HUES48 (cell line): ENCODE results near the gene CYTIP.

Experiments used
- H3K27ac ChIP-seq: one replicate; pipeline ENCODE4 v1.7.0; 2013; ENCODE audit warnings: low read depth, low read length, inconsistent platforms
- H3K27me3 ChIP-seq: 2 replicates; pipeline ENCODE4 v1.6.1; 2013; ENCODE audit warnings: mild to moderate bottlenecking, low read length; ENCODE audit not compliant: control insufficient read depth, insufficient read depth
- H3K36me3 ChIP-seq: 2 replicates; pipeline ENCODE4 v1.6.1; 2013; ENCODE audit warnings: low read length; ENCODE audit not compliant: control insufficient read depth, insufficient read depth
- H3K4me1 ChIP-seq: 2 replicates; pipeline ENCODE4 v1.6.1; 2013; ENCODE audit warnings: mild to moderate bottlenecking, low read length; ENCODE audit not compliant: control insufficient read depth, insufficient read depth
- H3K4me3 ChIP-seq: 2 replicates; pipeline ENCODE4 v1.5.1; 2013; ENCODE audit warnings: mild to moderate bottlenecking, low read depth, low read length
- H3K9ac ChIP-seq: 2 replicates; pipeline ENCODE4 v1.6.1; 2013; ENCODE audit warnings: mild to moderate bottlenecking, low read depth, low read length, moderate library complexity
- H3K9me3 ChIP-seq: 2 replicates; pipeline ENCODE4 v1.6.1; 2013; ENCODE audit warnings: low read length; ENCODE audit not compliant: control insufficient read depth, insufficient read depth

CYTIP gene

DNA sequence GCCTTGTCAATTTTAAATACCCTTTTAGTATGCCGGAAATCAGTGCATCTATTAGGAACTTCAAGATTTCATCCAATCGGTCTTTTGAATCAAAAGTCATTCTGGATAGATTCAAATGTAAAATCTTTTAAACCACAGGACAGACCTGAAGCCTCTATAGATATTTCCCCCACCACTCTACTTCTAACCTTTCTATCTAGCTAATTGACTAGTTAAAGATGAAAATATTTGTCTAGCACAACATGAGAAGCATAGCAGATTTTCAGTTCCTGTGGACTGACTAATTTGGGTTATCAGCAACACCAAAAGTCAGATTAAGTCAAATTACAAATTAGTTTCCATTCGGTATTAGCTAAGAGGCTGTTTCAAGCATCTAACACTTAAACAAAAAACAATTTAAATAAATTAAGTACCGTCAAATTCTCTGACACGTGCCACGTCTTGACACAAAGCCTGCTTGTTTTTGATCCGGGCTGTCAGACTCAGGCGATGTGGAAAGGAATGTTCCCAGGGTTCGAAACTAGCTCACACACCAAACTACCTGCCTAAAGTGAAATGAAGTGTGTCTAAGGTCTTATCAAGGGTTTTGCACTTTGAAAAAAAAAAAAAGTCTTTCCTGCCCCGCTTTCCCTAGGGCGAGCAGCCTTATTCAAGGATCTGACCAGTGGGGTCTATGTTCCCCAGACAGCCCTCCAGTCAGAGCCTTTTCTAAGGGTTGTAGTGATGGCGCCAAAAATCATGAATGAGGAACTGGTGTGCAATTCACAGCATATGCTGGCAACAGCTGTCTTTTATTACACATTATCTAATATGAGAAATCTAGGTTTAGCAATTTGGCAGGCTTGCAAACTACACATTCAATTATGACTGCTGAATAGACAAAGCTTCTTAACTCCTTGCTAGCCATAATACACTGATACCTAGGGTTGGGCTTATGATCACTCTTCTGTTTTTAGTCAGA is 4.7 kb downstream of the CYTIP start:
- Histone ChIP-seq H3K27me3 (no peaks in the 10 kb centered on the region), H3K4me3 (no peak overlapping the region), H3K27ac (no peak overlapping the region), H3K36me3 (no peaks in the 10 kb centered on the region), H3K9ac (no peak overlapping the region), H3K4me1 (no peaks in the 10 kb centered on the region), H3K9me3 (no peaks in the 10 kb centered on the region)

DNA sequence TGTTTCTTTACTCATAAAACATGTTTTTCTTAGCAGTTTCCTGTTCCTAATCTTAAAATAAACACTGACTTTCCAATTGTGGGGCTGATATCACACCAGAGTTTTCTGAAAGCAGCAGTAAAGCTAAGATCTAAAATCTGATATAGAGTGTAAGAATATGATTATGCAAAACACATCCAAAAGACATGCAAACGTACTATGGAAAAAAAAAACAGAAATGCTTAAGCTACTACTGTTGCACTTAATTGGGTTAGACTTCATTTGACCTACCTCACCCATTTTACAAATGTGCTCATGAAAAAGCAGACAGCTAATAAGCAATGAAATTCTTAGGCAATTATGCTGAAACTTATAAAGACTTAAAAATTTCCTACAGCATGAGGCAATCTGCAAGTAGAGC is 10.5 kb downstream of the CYTIP start:
- no peaks in the 10 kb centered on the region for H3K27me3 ChIP-seq
- no peak overlapping the region for H3K9ac ChIP-seq
- H3K4me1 ChIP-seq: peaks cover 5% of the 10 kb centered on the region; the same call in 1 of the 2 replicates
- no peak overlapping the region for H3K27ac ChIP-seq
- H3K36me3 ChIP-seq: no peaks in the 10 kb centered on the region
- H3K4me3 ChIP-seq: no peak overlapping the region
- H3K9me3 ChIP-seq: no peaks in the 10 kb centered on the region

DNA sequence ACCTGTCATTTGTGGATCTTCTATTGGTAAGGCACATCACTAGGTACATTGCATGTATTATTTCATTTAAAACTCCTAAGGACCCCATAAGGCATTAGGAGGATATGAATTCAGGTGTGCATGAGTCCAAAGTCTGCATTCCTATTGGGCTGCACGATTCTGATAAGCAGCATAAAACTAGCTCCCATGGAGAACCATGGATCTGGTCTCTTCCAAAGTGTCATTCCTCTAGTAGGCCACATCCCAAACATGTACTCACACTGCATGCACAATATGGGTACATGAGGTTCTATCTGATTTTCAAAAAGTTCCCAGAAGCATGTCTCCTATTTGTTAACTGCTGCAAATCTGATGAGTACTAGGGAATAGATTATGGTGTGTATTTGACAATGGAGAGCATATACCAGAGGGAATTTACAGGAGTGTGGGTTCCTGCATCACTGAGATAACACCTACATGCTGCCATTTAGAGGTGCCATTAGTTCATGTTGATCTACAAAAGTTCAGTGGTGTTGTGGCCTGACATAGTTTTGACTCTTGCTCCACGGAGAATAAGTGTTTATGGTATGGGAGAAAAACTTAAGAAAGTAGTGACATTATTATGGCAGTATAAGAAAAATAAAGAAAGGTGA is 11.3 kb downstream of the CYTIP start:
- H3K9ac ChIP-seq: no peak overlapping the region
- H3K27ac ChIP-seq: no peak overlapping the region
- peaks cover 5% of the 10 kb centered on the region; the same call in 1 of the 2 replicates for H3K4me1 ChIP-seq

DNA sequence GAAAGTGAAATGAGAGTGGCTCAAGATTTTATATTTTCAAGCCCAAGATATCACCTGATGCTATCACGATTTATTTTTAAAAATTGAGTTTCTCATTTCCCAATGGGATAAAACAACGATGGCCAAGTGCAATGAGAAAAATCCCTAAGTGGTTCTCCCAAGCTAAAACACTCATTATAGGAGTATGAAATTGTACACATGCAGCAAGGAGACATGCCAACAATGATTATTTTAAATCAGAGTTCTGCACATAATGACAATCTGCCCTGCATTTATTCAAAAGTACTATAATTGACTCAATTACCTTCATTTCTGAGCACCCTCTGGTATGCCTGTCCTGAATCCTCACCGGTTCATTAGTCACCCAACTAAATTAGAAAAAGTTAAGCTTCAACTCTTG is 12.7 kb downstream of the CYTIP start:
- no peak overlapping the region for H3K4me3 ChIP-seq
- H3K9ac ChIP-seq: no peak overlapping the region
- H3K27me3 ChIP-seq: no peaks in the 10 kb centered on the region
- no peak overlapping the region for H3K27ac ChIP-seq
- H3K36me3 ChIP-seq: no peaks in the 10 kb centered on the region
- H3K4me1 ChIP-seq: peaks cover 5% of the 10 kb centered on the region; the same call in 1 of the 2 replicates
- H3K9me3 ChIP-seq: 0 out of 2 replicates have a peak, but pooled peaks cover 2% of the 10 kb centered on the region

More for the DNA sequence above, 11.3 kb downstream of the CYTIP start:
- H3K4me3 ChIP-seq: no peak overlapping the region
- no peaks in the 10 kb centered on the region for H3K9me3 ChIP-seq
- H3K27me3 ChIP-seq: no peaks in the 10 kb centered on the region
- no peaks in the 10 kb centered on the region for H3K36me3 ChIP-seq

DNA sequence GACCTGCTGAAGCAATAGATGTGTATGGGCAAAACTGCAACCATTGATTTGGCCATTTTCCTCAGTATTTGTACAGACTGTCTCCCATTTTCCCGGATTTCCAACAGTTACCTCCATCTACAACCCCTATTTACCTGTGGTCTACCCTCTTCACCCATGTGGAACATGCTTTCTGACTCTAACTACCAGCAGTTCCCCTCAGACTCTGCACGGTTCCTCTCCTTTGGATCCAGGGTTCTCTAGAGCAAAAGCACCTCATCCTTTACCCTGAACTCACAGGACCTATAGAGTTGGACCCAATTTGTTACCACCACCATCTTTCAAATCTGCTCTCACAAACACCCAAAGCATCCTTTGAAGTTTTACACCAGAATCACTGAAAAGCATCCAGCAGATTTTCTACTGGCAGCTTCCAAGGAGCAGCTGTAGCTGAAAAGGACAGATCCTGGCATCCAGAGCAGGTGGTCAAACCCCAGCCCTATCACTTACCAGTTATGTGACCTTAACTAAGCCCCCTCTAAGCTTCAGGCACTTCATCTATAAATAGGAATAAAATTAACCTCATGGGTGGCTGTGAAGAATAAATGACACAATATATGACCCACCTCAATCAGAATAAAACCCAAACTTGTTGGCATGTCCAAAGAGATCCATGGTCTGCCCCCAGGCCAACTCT is 15.3 kb downstream of the CYTIP start:
- Histone ChIP-seq H3K36me3 (no peaks in the 10 kb centered on the region), H3K4me3 (no peak overlapping the region)

DNA sequence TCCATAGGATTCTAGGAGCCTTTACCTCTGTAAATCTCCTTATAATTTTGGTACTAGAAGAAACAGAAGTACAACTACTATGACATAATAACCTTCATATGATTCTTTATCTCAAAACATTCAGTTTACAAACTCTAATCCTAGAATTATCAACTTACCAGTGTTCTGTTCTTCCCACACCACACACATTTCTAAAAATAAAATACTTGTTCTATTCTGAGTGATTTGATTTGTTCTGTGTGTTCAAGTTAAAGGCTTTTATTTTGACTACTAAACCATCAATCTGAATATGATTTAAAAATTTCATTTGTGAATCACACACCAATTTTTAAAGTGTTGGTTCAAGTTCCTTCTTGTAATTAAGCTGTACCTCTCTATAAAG is 16.0 kb downstream of the CYTIP start:
- H3K36me3 ChIP-seq: no peaks in the 10 kb centered on the region
- H3K9me3 ChIP-seq: 0 out of 2 replicates have a peak, but pooled peaks cover 4% of the 10 kb centered on the region
- H3K27me3 ChIP-seq: no peaks in the 10 kb centered on the region
- peaks cover 5% of the 10 kb centered on the region; the same call in 1 of the 2 replicates for H3K4me1 ChIP-seq
- no peak overlapping the region for H3K9ac ChIP-seq
- no peak overlapping the region for H3K4me3 ChIP-seq
- no peak overlapping the region for H3K27ac ChIP-seq

More for the DNA sequence above, 15.3 kb downstream of the CYTIP start:
- Histone ChIP-seq H3K27ac (no peak overlapping the region), H3K9ac (no peak overlapping the region), H3K27me3 (no peaks in the 10 kb centered on the region), H3K4me1 (peaks cover 5% of the 10 kb centered on the region; the same call in 1 of the 2 replicates), H3K9me3 (0 out of 2 replicates have a peak, but pooled peaks cover 4% of the 10 kb centered on the region)

DNA sequence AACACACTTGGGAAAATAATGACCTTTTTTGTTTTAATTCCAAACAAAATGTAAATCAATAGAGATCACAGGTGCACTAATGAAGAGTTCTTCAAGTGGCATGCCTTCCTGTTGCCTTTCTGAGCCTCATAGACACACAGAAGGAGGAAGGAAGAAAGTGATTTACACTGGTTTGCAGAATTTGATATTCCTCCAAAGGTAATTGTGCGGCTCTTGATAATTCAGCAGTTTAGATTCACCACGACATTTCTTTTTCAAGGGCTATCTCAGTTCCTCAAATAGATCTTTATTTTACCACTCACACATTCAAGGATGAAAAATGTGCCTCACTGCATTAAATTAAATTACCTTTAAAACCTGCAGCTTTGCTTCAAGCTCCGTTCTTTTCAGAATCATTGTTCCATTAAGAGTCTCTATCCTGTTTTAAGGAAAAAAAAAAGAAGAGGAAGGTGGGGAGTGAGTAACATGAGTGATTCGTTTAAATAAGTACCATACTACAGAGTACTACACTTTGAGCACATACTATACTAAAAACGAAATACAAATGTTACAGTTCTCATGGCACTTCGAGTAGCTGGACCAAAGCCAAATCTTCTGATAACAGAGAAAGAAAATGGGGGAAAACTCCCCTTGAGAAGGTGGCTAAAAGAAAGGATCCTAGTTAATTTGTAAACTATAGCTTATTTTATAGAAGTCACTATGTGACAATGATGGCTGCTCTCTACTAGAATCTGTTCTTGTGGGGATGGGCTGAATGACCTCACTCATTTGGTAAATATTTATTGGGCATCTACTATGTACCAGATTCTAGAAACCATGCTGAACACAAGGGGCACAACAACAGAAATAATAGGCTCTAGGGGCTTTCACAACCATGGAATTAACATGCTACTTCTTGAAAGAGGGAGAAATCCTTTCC is 16.6 kb downstream of the CYTIP start:
- no peak overlapping the region for H3K4me3 ChIP-seq
- no peak overlapping the region for H3K9ac ChIP-seq
- 0 out of 2 replicates have a peak, but pooled peaks cover 4% of the 10 kb centered on the region for H3K9me3 ChIP-seq
- H3K36me3 ChIP-seq: no peaks in the 10 kb centered on the region
- H3K4me1 ChIP-seq: peaks cover 5% of the 10 kb centered on the region; the same call in 1 of the 2 replicates
- no peaks in the 10 kb centered on the region for H3K27me3 ChIP-seq
- no peak overlapping the region for H3K27ac ChIP-seq

DNA sequence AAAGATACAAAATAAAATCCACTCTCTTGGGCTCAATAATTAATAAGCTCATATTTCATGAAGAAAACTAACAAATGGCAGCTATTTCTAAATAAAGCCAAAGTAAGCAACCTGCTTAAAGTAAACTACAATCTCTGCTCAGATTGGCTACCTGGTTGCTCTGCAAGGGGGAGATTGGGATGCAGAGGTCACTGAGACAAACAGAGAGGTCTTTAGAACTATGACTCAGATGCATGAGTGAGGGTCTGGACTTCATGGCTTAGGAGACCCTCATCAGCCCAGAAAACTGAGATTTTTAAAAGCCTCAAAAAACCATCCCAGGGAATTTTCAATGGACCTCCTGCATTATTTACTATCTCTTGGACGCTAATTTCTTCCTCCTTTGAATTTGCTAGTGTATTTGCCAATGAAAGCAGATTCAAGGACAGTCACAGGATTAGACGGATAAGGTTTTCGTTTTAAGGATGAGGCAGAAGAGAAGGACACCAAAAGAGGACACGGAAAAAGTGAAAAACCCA is 17.4 kb downstream of the CYTIP start:
- H3K36me3 ChIP-seq: no peaks in the 10 kb centered on the region

DNA sequence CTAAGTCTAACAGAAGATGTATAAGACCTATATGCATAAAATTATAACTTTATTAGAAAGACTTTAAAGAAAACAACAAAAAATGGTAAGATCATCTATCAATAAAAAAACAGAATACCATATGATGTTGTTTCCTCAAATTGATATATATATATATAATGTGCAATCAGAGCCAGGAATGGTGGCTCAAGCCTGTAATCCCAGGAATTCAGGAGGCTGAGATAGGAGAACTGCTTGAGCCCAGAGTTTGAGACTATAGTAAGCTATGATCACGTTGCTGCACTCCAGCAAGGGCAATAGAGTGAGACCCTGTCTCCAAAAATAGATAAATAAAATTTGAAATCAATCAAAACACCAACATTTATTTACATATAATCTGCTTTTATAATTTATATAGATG is 19.5 kb downstream of the CYTIP start:
- Histone ChIP-seq H3K4me3 (no peak overlapping the region), H3K4me1 (no peaks in the 10 kb centered on the region)

More for the DNA sequence above, 17.4 kb downstream of the CYTIP start:
- Histone ChIP-seq H3K4me1 (peaks cover 5% of the 10 kb centered on the region; the same call in 1 of the 2 replicates), H3K9me3 (0 out of 2 replicates have a peak, but pooled peaks cover 4% of the 10 kb centered on the region), H3K27me3 (no peaks in the 10 kb centered on the region), H3K9ac (no peak overlapping the region), H3K27ac (no peak overlapping the region), H3K4me3 (no peak overlapping the region)

DNA sequence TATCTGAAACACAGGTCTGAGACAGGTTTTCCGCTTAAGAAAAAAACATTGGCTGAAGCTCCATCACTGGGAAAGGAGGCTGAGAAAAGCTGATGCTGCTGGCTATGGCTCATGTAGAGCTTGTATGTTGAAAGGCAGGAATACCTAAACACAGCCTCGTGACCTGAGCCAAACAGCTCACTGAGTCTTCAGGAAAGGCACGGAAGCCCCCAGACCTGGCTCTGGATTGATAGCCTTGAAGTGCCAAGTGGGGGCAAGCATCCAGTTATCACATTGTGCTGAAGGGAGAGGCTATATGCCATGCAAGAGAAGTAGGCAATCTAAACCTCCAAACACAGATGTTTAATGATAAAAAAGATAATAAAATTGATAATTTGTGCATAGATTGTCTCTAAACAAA is 21.9 kb downstream of the CYTIP start:
- H3K4me3 ChIP-seq: no peak overlapping the region
- H3K27ac ChIP-seq: no peak overlapping the region
- H3K27me3 ChIP-seq: no peaks in the 10 kb centered on the region
- H3K9me3 ChIP-seq: 0 out of 2 replicates have a peak, but pooled peaks cover 4% of the 10 kb centered on the region
- H3K36me3 ChIP-seq: no peaks in the 10 kb centered on the region
- no peaks in the 10 kb centered on the region for H3K4me1 ChIP-seq
- H3K9ac ChIP-seq: no peak overlapping the region

More for the DNA sequence above, 19.5 kb downstream of the CYTIP start:
- Histone ChIP-seq H3K9me3 (0 out of 2 replicates have a peak, but pooled peaks cover 4% of the 10 kb centered on the region), H3K36me3 (no peaks in the 10 kb centered on the region), H3K27me3 (no peaks in the 10 kb centered on the region), H3K27ac (no peak overlapping the region), H3K9ac (no peak overlapping the region)
